Measurements from ENCODE around the gene NR1D2.

DNA sequence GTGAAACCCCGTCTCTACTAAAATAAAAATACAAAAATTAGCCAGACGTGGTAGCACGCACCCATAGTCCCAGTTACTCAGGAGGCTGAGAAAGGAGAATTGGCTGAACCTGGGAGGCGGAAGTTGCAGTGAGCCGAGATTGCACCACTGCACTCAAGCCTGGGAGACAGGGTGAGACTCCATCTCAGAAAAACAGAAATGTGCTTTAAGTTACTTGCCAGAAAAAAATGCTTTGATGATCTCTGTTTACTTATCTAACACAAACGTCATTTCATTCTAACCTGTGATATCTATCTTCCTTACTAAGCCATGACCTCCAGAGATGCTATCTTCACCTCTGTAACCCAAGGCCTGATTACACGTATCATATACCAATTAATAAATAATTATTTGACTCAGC, 35.7 kb upstream of the NR1D2 start:
- TF ChIP-seq CTCF (IDR thresholded peaks at IDR 0.05) = no peak
- TF ChIP-seq POLR2A (IDR thresholded peaks at IDR 0.05) = no peak
